Right cardiac atrium (tissue), 5 donors: ENCODE results near the gene UTP25. TPM values are rescaled to one million over a fixed set of nuclear protein-coding genes. Genes with fewer than 3 reads are reported as not detected.
"Not testable (repeated sequence)": the region's sequence is repeated elsewhere in the genome, so short reads cannot be mapped to it uniquely, and the experiment has no call there.

Experiments
- ATAC-seq, 2 donors: fragments of 200-7000 bp; cut with Tn5 transposase; one replicate each; pipeline versions ENCODE4 v1.8.0 to v1.9.1; 2020; ENCODE audit warnings: moderate library complexity in 2 of 2, mild to moderate bottlenecking in 1 of 2
- DNase-seq, 3 donors: peaks; one replicate each; pipeline ENCODE4 v3.0.0-alpha.2; 2020
- H3K27ac ChIP-seq: one replicate; pipeline ENCODE4 v1.5.1; 2013; ENCODE audit warnings: mild to moderate bottlenecking, low read length, control low read depth, moderate library complexity
- H3K27me3 ChIP-seq: one replicate; pipeline ENCODE4 v1.6.1; 2013; ENCODE audit not compliant: control insufficient read depth, insufficient read depth
- H3K4me1 ChIP-seq: one replicate; pipeline ENCODE4 v1.6.1; 2013; ENCODE audit warnings: low read length; ENCODE audit not compliant: control insufficient read depth, insufficient read depth
- H3K4me3 ChIP-seq: one replicate; pipeline ENCODE4 v1.5.1; 2013; ENCODE audit warnings: low read length, control low read depth
- H3K9me3 ChIP-seq: one replicate; pipeline ENCODE4 v1.6.1; 2013; ENCODE audit warnings: low read length; ENCODE audit not compliant: control insufficient read depth
- WGBS: extraction: QIAGEN DNeasy Blood & Tissue Kit; methylation state at CpG from one replicate; pipeline ENCODE4 v1.1.7; 2013; 5-methylcytosine and 5-hydroxymethylcytosine counted together
- intact Hi-C, 4 donors: fragments of 100-400 bp; cut with DNase I; formaldehyde crosslinking; loops; one replicate each; pipeline versions ENCODE4 v1.11.0 to v1.14.0; 2022 to 2023
- polyA plus RNA-seq: library from polyadenylated mRNA; stranded (reverse); fragments of 200-250 nt; gene quantifications from one replicate; pipeline ENCODE4 v1.2.3, GENCODE V29; 2013
- total RNA-seq, 4 donors: library from RNA; stranded (reverse); fragmentation: NEBNext Ultra II Directional; extraction: Animal tissue kit (Norgen Biotek cat#: 25700); gene quantifications; one replicate each; pipeline ENCODE4 v1.2.1, GENCODE V29; 2021
- donor health status: healthy with polysubstance abuse.
- donor health status: DM: no; HTN: yes; CAD: no.
- donor health status: DM: no; HTN: no; CAD: no.
- donor health status: DM: no; HTN: yes; CAD: no; lungs with severe emphysema.
- donor health status: DM: yes; HTN: yes; CAD: no.

The UTP25 gene
- total and polyA plus RNA-seq, 5 donors = 1.2 to 3.1 (median 2.9) TPM

GRCh38 chr1:209898851-209899250 lies 71.1 kb downstream of the UTP25 start:
- not testable (repeated sequence) for H3K4me3 ChIP-seq, ATAC-seq
- peak in 2 of 3 donors; percentile 16 to 37 for DNase-seq

GRCh38 chr1:209899948-209900347 lies 72.2 kb downstream of the UTP25 start:
- no peaks in the 10 kb centered on the region for H3K4me1 ChIP-seq
- no peak overlapping the region for H3K4me3 ChIP-seq
- ATAC-seq = no peak
- no peak overlapping the region for H3K27ac ChIP-seq
- intact Hi-C loops = no loop called here
- no peak for DNase-seq
- no peaks in the 10 kb centered on the region for H3K27me3 ChIP-seq
- 50% methylated on average over 3 of the region's 3 CpGs for WGBS
- no peaks in the 10 kb centered on the region for H3K9me3 ChIP-seq

More at GRCh38 chr1:209898851-209899250, 71.1 kb downstream of the UTP25 start:
- H3K27ac ChIP-seq, H3K9me3 ChIP-seq, H3K27me3 ChIP-seq, H3K4me1 ChIP-seq, intact Hi-C loops: not testable (repeated sequence)
- WGBS = 96% methylated on average over 21 of the region's 21 CpGs

GRCh38 chr1:209900734-209901133 lies 73.0 kb downstream of the UTP25 start:
- Histone ChIP-seq H3K4me1 (no peaks in the 10 kb centered on the region), H3K27ac (no peak overlapping the region), H3K4me3 (no peak overlapping the region), H3K9me3 (no peaks in the 10 kb centered on the region), H3K27me3 (no peaks in the 10 kb centered on the region)
- WGBS = 94% methylated on average over 1 of the region's 1 CpG
- intact Hi-C loops = no loop called here
- ATAC-seq (no peak), DNase-seq (no peak)

- Histone ChIP-seq H3K27me3 (no peaks in the 10 kb centered on the region), H3K4me1 (no peaks in the 10 kb centered on the region), H3K4me3 (no peak overlapping the region), H3K9me3 (no peaks in the 10 kb centered on the region), H3K27ac (no peak overlapping the region)
- DNase-seq (no peak), ATAC-seq (no peak)
- intact Hi-C loops = no loop called here
- 85% methylated on average over 2 of the region's 2 CpGs for WGBS
Measured at GRCh38 chr1:209901211-209901610, 73.4 kb downstream of the UTP25 start.

- intact Hi-C loops, H3K4me1 ChIP-seq, H3K4me3 ChIP-seq, H3K27me3 ChIP-seq, H3K27ac ChIP-seq, DNase-seq, H3K9me3 ChIP-seq, ATAC-seq: not testable (repeated sequence)
- 75% methylated on average over 1 of the region's 1 CpG for WGBS
Measured at GRCh38 chr1:209904774-209905173, 77.0 kb downstream of the UTP25 start.

Other genes with a start within 250 kb of the UTP25 start
- under 1 TPM in 1 of 4 donors, not detected in 3; 0.20 TPM for gene CAMK1G, start 244.3 kb upstream of the UTP25 start, total RNA-seq
- 0.07 TPM for gene CAMK1G, start 244.3 kb upstream of the UTP25 start, polyA plus RNA-seq
- gene LAMB3, start 175.5 kb upstream of the UTP25 start, total RNA-seq = 10 to 100 TPM in 2 of 4 donors, 1 to 10 TPM in 2; 3.0 to 13.7 (median 11.0) TPM
- 4.9 TPM for gene LAMB3, start 175.5 kb upstream of the UTP25 start, polyA plus RNA-seq
- 100 to 1,000 TPM in 3 of 4 donors, 10 to 100 TPM in 1; 77.4 to 414 (median 243) TPM for gene G0S2, start 152.6 kb upstream of the UTP25 start, total RNA-seq
- gene G0S2, start 152.6 kb upstream of the UTP25 start, polyA plus RNA-seq = 398 TPM
- gene HSD11B1, start 123.1 kb upstream of the UTP25 start, total RNA-seq = 1 to 10 TPM; 1.0 to 4.3 (median 2.7) TPM
- gene HSD11B1, start 123.1 kb upstream of the UTP25 start, polyA plus RNA-seq = 1.5 TPM
- 1 to 10 TPM in 3 of 4 donors, under 1 TPM in 1; 0.91 to 2.7 (median 1.4) TPM for gene TRAF3IP3, start 71.9 kb upstream of the UTP25 start, total RNA-seq
- gene TRAF3IP3, start 71.9 kb upstream of the UTP25 start, polyA plus RNA-seq = 0.63 TPM
- gene C1orf74, start 43.4 kb upstream of the UTP25 start, total RNA-seq = 1 to 10 TPM; 1.9 to 3.3 (median 2.8) TPM
- 1.4 TPM for gene C1orf74, start 43.4 kb upstream of the UTP25 start, polyA plus RNA-seq
- gene IRF6, start 21.8 kb upstream of the UTP25 start, total RNA-seq = 10 to 100 TPM; 27.7 to 45.4 (median 36.4) TPM
- gene IRF6, start 21.8 kb upstream of the UTP25 start, polyA plus RNA-seq = 22.6 TPM
- under 1 TPM in 1 of 4 donors, not detected in 3; 0.09 TPM for gene SYT14, start 110.2 kb downstream of the UTP25 start, total RNA-seq
- gene SYT14, start 110.2 kb downstream of the UTP25 start, polyA plus RNA-seq = under 0.01 TPM